Sciatic nerve (tissue), 2 donors: ENCODE data around the gene WIPI1. TPM values are rescaled to one million over a fixed set of nuclear protein-coding genes. Genes with fewer than 3 reads are reported as not detected.
"Not testable (repeated sequence)": the region's sequence is repeated elsewhere in the genome, so short reads cannot be mapped to it uniquely, and the experiment has no call there.

ENCODE experiments used
- ATAC-seq: fragments of 200-7000 bp; cut with Tn5 transposase; one replicate; pipeline ENCODE4 v1.9.1; 2020; ENCODE audit warnings: mild to moderate bottlenecking, moderate library complexity
- DNase-seq: peaks from one replicate; pipeline ENCODE4 v3.0.0-alpha.2; 2020; ENCODE audit warnings: low spot score
- intact Hi-C: fragments of 100-400 bp; cut with DNase I; formaldehyde crosslinking; loops from one replicate; pipeline ENCODE4 v1.14.2; 2022
- total RNA-seq: library from RNA; stranded (reverse); fragmentation: NEBNext Ultra II Directional; extraction: Animal tissue kit (Norgen Biotek cat#: 25700); gene quantifications from one replicate; pipeline ENCODE4 v1.2.1, GENCODE V29; 2021
- donor health status: DM: no; HTN: no; CAD: no.
- donor health status: DM: no; HTN: no; CAD: no.

Gene WIPI1
- total RNA-seq = 46.5 TPM

- peak; percentile 81 for DNase-seq
- intact Hi-C loops = no loop called here
- no peak for ATAC-seq
Observed at GRCh38 chr17:68457168-68457538, at the start of gene WIPI1. Gene WIPI1, minus strand, starts transcription at chr17:68457496. Its CDS starts 75 bp downstream, at chr17:68457421.

- no peak for DNase-seq
- ATAC-seq = no peak
- intact Hi-C loops = no loop called here
Observed at GRCh38 chr17:68505951-68506350, 48.7 kb upstream of the WIPI1 start.

GRCh38 chr17:68501074-68501473 lies 43.8 kb upstream of the WIPI1 start:
- no peak for ATAC-seq

GRCh38 chr17:68499587-68499986 lies 42.3 kb upstream of the WIPI1 start:
- intact Hi-C loops = no loop called here
- DNase-seq = no peak
- ATAC-seq = no peak

More at GRCh38 chr17:68501074-68501473, 43.8 kb upstream of the WIPI1 start:
- DNase-seq = no peak
- intact Hi-C loops = no loop called here

- intact Hi-C loops = no loop called here
- DNase-seq (no peak), ATAC-seq (peak; percentile 42)
Observed at GRCh38 chr17:68498479-68499326, 41.4 kb upstream of the WIPI1 start.

GRCh38 chr17:68497885-68498319 lies 40.6 kb upstream of the WIPI1 start:
- intact Hi-C loops = no loop called here
- peak; percentile 29 for ATAC-seq

GRCh38 chr17:68495081-68495480 lies 37.8 kb upstream of the WIPI1 start:
- ATAC-seq = no peak
- intact Hi-C loops = no loop called here
- DNase-seq = no peak

More at GRCh38 chr17:68497885-68498319, 40.6 kb upstream of the WIPI1 start:
- no peak for DNase-seq

- intact Hi-C loops = loop anchor here (2.0 kb wide), 1 partner anchor 54 kb away; no protein-coding TSS in a partner anchor
- not testable (repeated sequence) for DNase-seq, ATAC-seq
Observed at GRCh38 chr17:68492394-68493054, 35.2 kb upstream of the WIPI1 start.

GRCh38 chr17:68491381-68492231 lies 34.3 kb upstream of the WIPI1 start:
- ATAC-seq = peak; percentile 38
- intact Hi-C loops = loop anchor here (2.0 kb wide), 1 partner anchor 53 kb away; no protein-coding TSS in a partner anchor
- peak; percentile 73 for DNase-seq

- ATAC-seq = peak; percentile 73
- no peak for DNase-seq
- intact Hi-C loops = no loop called here
Observed at GRCh38 chr17:68489919-68490318, 32.6 kb upstream of the WIPI1 start.

GRCh38 chr17:68484458-68484857 lies 27.2 kb upstream of the WIPI1 start:
- ATAC-seq = peak; percentile 40
- no peak for DNase-seq
- intact Hi-C loops = no loop called here

GRCh38 chr17:68482576-68483041 lies 25.3 kb upstream of the WIPI1 start:
- intact Hi-C loops = no loop called here
- ATAC-seq = no peak
- no peak for DNase-seq

- ATAC-seq (no peak), DNase-seq (no peak)
- intact Hi-C loops = no loop called here
Observed at GRCh38 chr17:68480885-68481284, 23.6 kb upstream of the WIPI1 start.

- intact Hi-C loops = no loop called here
- ATAC-seq = no peak
- DNase-seq = no peak
Observed at GRCh38 chr17:68470961-68471360, 13.7 kb upstream of the WIPI1 start.

GRCh38 chr17:68468788-68469187 lies 11.5 kb upstream of the WIPI1 start:
- intact Hi-C loops = loop anchor here (10.0 kb wide), 2 partner anchors 204 to 294 kb away; no protein-coding TSS in a partner anchor
- ATAC-seq = no peak

GRCh38 chr17:68468334-68468733 lies 11.0 kb upstream of the WIPI1 start:
- ATAC-seq (no peak), DNase-seq (no peak)
- intact Hi-C loops = loop anchor here (10.0 kb wide), 2 partner anchors 204 to 294 kb away; no protein-coding TSS in a partner anchor

More at GRCh38 chr17:68468788-68469187, 11.5 kb upstream of the WIPI1 start:
- no peak for DNase-seq

GRCh38 chr17:68463211-68464019 lies 6.1 kb upstream of the WIPI1 start:
- DNase-seq = no peak
- no peak for ATAC-seq
- intact Hi-C loops = loop anchor here (10.0 kb wide), 2 partner anchors 199 to 289 kb away; no protein-coding TSS in a partner anchor
